GM23338 (cell line): Measurements from ENCODE around the gene NUCB1. TPM values are rescaled to one million over a fixed set of nuclear protein-coding genes. Genes with fewer than 3 reads are reported as not detected.

Experiments
- ATAC-seq: fragments of 200-7000 bp; cut with Tn5 transposase; 3 replicates; pipeline ENCODE4 v1.9.1; 2020
- DNase-seq: peaks from one replicate; pipeline ENCODE4 v3.0.0-alpha.2; 2015; ENCODE audit warnings: low spot score
- H2AFZ ChIP-seq: fragments of 200-600 bp; sonication (generic); 2 replicates; pipeline ENCODE4 v1.8.0; 2016; ENCODE audit warnings: antibody characterized with exemption, mild to moderate bottlenecking, moderate library complexity
- H3F3A ChIP-seq: fragments of 200-600 bp; sonication (generic); replicated peaks from 2 replicates; pipeline ENCODE4 v1.8.0; 2017; ENCODE audit warnings: antibody characterized with exemption, mixed run types, low read depth
- H3K27ac ChIP-seq: fragments of 200-600 bp; sonication (generic); 2 replicates; pipeline ENCODE4 v1.6.1; 2016; ENCODE audit warnings: low read depth
- H3K27me3 ChIP-seq: fragments of 200-600 bp; sonication (generic); 2 replicates; pipeline ENCODE4 v1.8.0; 2016; ENCODE audit warnings: mild to moderate bottlenecking, mixed run types, moderate library complexity; ENCODE audit not compliant: insufficient read depth
- H3K36me3 ChIP-seq: fragments of 200-600 bp; sonication (generic); 2 replicates; pipeline ENCODE4 v1.8.0; 2016; ENCODE audit warnings: mild to moderate bottlenecking; ENCODE audit not compliant: insufficient read depth
- H3K4me1 ChIP-seq: fragments of 200-600 bp; sonication (generic); 2 replicates; pipeline ENCODE4 v1.8.0; 2016; ENCODE audit warnings: mild to moderate bottlenecking, moderate library complexity; ENCODE audit not compliant: insufficient read depth
- H3K4me2 ChIP-seq: fragments of 200-600 bp; sonication (generic); 2 replicates; pipeline ENCODE4 v1.7.1; 2017; ENCODE audit warnings: mixed run types
- H3K4me3 ChIP-seq: fragments of 200-600 bp; sonication (generic); 2 replicates; pipeline ENCODE4 v1.6.1; 2016; ENCODE audit warnings: mixed run types
- H3K79me2 ChIP-seq: fragments of 200-600 bp; sonication (generic); replicated peaks from 2 replicates; pipeline ENCODE4 v1.8.0; 2017; ENCODE audit warnings: mild to moderate bottlenecking; ENCODE audit not compliant: insufficient read depth
- H3K9me2 ChIP-seq: fragments of 200-600 bp; sonication (generic); 2 replicates; pipeline ENCODE4 v1.8.0; 2017; ENCODE audit not compliant: insufficient read depth
- H4K20me1 ChIP-seq: fragments of 200-600 bp; sonication (generic); replicated peaks from 2 replicates; pipeline ENCODE4 v1.8.0; 2017; ENCODE audit warnings: mild to moderate bottlenecking; ENCODE audit not compliant: insufficient read depth
- H3K27ac Mint-ChIP-seq: 2 replicates; pipeline ENCODE4 v1.8.0; 2020; ENCODE audit warnings: inconsistent platforms, mild to moderate bottlenecking, moderate library complexity, mixed read lengths
- H3K27me3 Mint-ChIP-seq: 3 replicates; pipeline ENCODE4 v1.8.0; 2022; ENCODE audit warnings: low read depth, mild to moderate bottlenecking, moderate library complexity, mixed read lengths, inconsistent platforms; ENCODE audit not compliant: insufficient read depth, poor library complexity
- H3K36me3 Mint-ChIP-seq: 3 replicates; pipeline ENCODE4 v1.8.0; 2021; ENCODE audit warnings: low read depth, mild to moderate bottlenecking, inconsistent platforms, moderate library complexity, mixed read lengths
- H3K4me1 Mint-ChIP-seq: 3 replicates; pipeline ENCODE4 v1.8.0; 2020; ENCODE audit warnings: mild to moderate bottlenecking, inconsistent platforms, mixed read lengths
- H3K4me3 Mint-ChIP-seq: 3 replicates; pipeline ENCODE4 v1.8.0; 2021; ENCODE audit warnings: moderate library complexity, mild to moderate bottlenecking, inconsistent platforms, mixed read lengths
- H3K9me3 Mint-ChIP-seq: 3 replicates; pipeline ENCODE4 v1.8.0; 2020; ENCODE audit warnings: moderate library complexity, mild to moderate bottlenecking, inconsistent platforms, mixed read lengths
- EZH2 ChIP-seq: fragments of 200-600 bp; sonication (generic); IDR thresholded peaks from one replicate; pipeline ENCODE4 v1.8.0; 2017; ENCODE audit warnings: antibody characterized with exemption, mild to moderate bottlenecking, low read depth; ENCODE audit not compliant: unreplicated experiment
- EZH2phosphoT487 ChIP-seq: fragments of 200-600 bp; sonication (generic); IDR thresholded peaks from one replicate; pipeline ENCODE4 v1.8.1; 2018; ENCODE audit warnings: antibody characterized with exemption; ENCODE audit not compliant: unreplicated experiment
- JUNB ChIP-seq: IDR thresholded peaks from one replicate; pipeline ENCODE4 v1.6.1; 2016; ENCODE audit warnings: antibody characterized with exemption; ENCODE audit not compliant: unreplicated experiment
- NANOG ChIP-seq: IDR thresholded peaks from 2 replicates; pipeline ENCODE4 v1.6.1; 2016; ENCODE audit warnings: antibody characterized with exemption, borderline replicate concordance
- POLR2AphosphoS5 ChIP-seq: IDR thresholded peaks from 2 replicates; pipeline ENCODE4 v1.6.1; 2016; ENCODE audit warnings: antibody characterized with exemption, low read depth
- STAT1 ChIP-seq: IDR thresholded peaks from one replicate; pipeline ENCODE4 v1.6.1; 2016; ENCODE audit warnings: antibody characterized with exemption; ENCODE audit not compliant: unreplicated experiment
- ZNF114 ChIP-seq: fragments of 250-450 bp; sonication (Bioruptor Pico); IDR thresholded peaks from 2 replicates; pipeline ENCODE4 v1.5.0; 2020; ENCODE audit warnings: mild to moderate bottlenecking, moderate library complexity
- ZNF331 ChIP-seq: fragments of 250-450 bp; sonication (Bioruptor Pico); IDR thresholded peaks from 2 replicates; pipeline ENCODE4 v1.5.0; 2020; ENCODE audit warnings: low read depth, mild to moderate bottlenecking, moderate library complexity
- polyA plus RNA-seq: library from polyadenylated mRNA; unstranded; fragments of >200 nt; fragmentation: Nextera tagmentation; extraction: Ambion mirVana; gene quantifications from 2 replicates; pipeline ENCODE4 v1.2.1, GENCODE V29; 2016
- total RNA-seq: library from RNA; depleted of rRNA; stranded (reverse); fragments of >200 nt; shearing (Covaris generic); gene quantifications from 2 replicates; pipeline ENCODE4 v1.2.3, GENCODE V29; 2014
- TF ChIP-seq, protein P1 (sequence below), 2 experiments: fragments of 200-600 bp in 1 of 2; sonication (generic) in 1 of 2; conservative IDR thresholded peaks; 2 replicates each; pipeline versions ENCODE4 v1.5.1 to v1.6.1; 2016 to 2017; ENCODE audit warnings: antibody characterized with exemption in 2 of 2, low read depth in 2 of 2, mild to moderate bottlenecking in 2 of 2, moderate library complexity in 1 of 2
- TF ChIP-seq, protein P2 (sequence below): IDR thresholded peaks from 2 replicates; pipeline ENCODE4 v1.6.1; 2016; ENCODE audit warnings: antibody characterized with exemption
- TF ChIP-seq, protein P3 (sequence below): IDR thresholded peaks from one replicate; pipeline ENCODE4 v1.6.1; 2018; ENCODE audit warnings: antibody characterized with exemption; ENCODE audit not compliant: unreplicated experiment

The NUCB1 gene
- total and polyA plus RNA-seq, 2 experiments from 2014 or later, result 57.1 to 163 TPM

DNA sequence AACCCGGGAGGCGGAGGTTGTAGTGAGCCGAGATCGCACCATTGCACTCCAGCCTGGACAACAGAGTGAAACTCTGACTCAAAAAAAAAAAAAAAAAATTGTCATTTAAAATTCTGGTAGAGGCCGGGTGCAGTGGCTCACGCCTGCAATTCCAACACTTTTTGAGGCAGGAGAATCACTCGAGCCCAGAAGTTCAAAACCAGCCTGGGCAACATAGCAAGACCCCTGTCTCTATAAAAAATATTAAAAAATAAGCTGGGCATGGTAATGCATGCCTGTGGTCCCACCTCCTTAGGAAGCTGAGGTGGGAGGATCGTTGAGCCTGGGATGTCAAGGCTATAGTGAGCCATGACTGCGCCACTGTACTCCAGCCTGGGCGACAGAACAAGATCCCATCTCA, 6.2 kb downstream of the NUCB1 start (continued):
- TF ChIP-seq, protein P1, sequence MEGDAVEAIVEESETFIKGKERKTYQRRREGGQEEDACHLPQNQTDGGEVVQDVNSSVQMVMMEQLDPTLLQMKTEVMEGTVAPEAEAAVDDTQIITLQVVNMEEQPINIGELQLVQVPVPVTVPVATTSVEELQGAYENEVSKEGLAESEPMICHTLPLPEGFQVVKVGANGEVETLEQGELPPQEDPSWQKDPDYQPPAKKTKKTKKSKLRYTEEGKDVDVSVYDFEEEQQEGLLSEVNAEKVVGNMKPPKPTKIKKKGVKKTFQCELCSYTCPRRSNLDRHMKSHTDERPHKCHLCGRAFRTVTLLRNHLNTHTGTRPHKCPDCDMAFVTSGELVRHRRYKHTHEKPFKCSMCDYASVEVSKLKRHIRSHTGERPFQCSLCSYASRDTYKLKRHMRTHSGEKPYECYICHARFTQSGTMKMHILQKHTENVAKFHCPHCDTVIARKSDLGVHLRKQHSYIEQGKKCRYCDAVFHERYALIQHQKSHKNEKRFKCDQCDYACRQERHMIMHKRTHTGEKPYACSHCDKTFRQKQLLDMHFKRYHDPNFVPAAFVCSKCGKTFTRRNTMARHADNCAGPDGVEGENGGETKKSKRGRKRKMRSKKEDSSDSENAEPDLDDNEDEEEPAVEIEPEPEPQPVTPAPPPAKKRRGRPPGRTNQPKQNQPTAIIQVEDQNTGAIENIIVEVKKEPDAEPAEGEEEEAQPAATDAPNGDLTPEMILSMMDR (conservative IDR thresholded peaks at IDR 0.05; ENCODE audit: low read depth in 2 of 2), result no peak
- TF ChIP-seq, protein P2, sequence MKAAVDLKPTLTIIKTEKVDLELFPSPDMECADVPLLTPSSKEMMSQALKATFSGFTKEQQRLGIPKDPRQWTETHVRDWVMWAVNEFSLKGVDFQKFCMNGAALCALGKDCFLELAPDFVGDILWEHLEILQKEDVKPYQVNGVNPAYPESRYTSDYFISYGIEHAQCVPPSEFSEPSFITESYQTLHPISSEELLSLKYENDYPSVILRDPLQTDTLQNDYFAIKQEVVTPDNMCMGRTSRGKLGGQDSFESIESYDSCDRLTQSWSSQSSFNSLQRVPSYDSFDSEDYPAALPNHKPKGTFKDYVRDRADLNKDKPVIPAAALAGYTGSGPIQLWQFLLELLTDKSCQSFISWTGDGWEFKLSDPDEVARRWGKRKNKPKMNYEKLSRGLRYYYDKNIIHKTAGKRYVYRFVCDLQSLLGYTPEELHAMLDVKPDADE, result no peak
- TF ChIP-seq EZH2phosphoT487 (no peak), STAT1 (no peak), EZH2 (no peak)
- TF ChIP-seq, protein P3, sequence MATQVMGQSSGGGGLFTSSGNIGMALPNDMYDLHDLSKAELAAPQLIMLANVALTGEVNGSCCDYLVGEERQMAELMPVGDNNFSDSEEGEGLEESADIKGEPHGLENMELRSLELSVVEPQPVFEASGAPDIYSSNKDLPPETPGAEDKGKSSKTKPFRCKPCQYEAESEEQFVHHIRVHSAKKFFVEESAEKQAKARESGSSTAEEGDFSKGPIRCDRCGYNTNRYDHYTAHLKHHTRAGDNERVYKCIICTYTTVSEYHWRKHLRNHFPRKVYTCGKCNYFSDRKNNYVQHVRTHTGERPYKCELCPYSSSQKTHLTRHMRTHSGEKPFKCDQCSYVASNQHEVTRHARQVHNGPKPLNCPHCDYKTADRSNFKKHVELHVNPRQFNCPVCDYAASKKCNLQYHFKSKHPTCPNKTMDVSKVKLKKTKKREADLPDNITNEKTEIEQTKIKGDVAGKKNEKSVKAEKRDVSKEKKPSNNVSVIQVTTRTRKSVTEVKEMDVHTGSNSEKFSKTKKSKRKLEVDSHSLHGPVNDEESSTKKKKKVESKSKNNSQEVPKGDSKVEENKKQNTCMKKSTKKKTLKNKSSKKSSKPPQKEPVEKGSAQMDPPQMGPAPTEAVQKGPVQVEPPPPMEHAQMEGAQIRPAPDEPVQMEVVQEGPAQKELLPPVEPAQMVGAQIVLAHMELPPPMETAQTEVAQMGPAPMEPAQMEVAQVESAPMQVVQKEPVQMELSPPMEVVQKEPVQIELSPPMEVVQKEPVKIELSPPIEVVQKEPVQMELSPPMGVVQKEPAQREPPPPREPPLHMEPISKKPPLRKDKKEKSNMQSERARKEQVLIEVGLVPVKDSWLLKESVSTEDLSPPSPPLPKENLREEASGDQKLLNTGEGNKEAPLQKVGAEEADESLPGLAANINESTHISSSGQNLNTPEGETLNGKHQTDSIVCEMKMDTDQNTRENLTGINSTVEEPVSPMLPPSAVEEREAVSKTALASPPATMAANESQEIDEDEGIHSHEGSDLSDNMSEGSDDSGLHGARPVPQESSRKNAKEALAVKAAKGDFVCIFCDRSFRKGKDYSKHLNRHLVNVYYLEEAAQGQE, result no peak

DNA sequence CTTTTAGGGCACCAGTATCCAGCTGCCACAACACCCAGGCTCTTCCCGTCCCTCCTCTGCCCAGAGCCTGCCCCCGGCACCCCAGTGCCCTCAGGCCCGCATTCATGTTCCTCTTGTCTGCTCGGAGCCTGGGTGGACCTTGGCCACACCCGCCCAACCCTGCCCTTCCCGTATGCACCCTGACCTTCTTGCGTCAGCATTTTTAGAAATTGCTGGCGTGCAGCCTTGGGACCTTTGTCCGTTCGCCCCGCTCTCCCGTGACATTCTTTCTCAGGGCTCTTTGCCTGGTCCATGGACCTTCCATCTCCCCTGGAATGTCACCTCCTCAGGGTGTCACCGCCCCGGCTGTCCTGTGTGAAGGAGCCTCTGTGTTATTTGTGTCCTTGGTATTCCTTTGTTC, 7.6 kb downstream of the NUCB1 start:
- Mint-ChIP-seq H3K9me3 (no peaks in the 10 kb centered on the region), H3K36me3 (peaks cover 69% of the 10 kb centered on the region), H3K4me3 (no peak overlapping the region), H3K27ac (no peak overlapping the region), H3K4me1 (no peaks in the 10 kb centered on the region), H3K27me3 (peaks cover 6% of the 10 kb centered on the region)
- Histone ChIP-seq H3K4me2 (no peak overlapping the region), H3K9me2 (no peaks in the 10 kb centered on the region), H3K36me3 (peaks cover 5% of the 10 kb centered on the region), H3K79me2 (peaks cover 5% of the 10 kb centered on the region), H3K27me3 (no peaks in the 10 kb centered on the region), H3K4me1 (no peaks in the 10 kb centered on the region), H2AFZ (no peak overlapping the region), H4K20me1 (no peaks in the 10 kb centered on the region; the same call in 1 of the 2 replicates), H3F3A (0 out of 2 replicates have a peak, but pooled peaks cover 3% of the 10 kb centered on the region), H3K4me3 (no peak overlapping the region), H3K27ac (no peak overlapping the region)
- TF ChIP-seq ZNF331 (CRISPR knock-in tag) (no peak), ZNF114 (CRISPR knock-in tag) (no peak), JUNB (no peak), POLR2AphosphoS5 (no peak), EZH2phosphoT487 (no peak), EZH2 (no peak), NANOG (no peak)
- TF ChIP-seq, protein P1 (conservative IDR thresholded peaks at IDR 0.05; ENCODE audit: low read depth in 2 of 2), result no peak
- TF ChIP-seq, protein P3, result no peak
- ATAC-seq (no peak), DNase-seq (no peak)
